Fibroblast of skin of right biceps (primary cell): ENCODE measurements around the gene KAT6B.
A peak's percentile ranks its signal among the peaks of the same experiment; 100 is the strongest.

Experiments
- DNase-seq: peaks from one replicate; pipeline ENCODE4 v3.0.0-alpha.2; 2013

Gene KAT6B

GRCh38 chr10:74994854-74995253 lies 168.5 kb downstream of the KAT6B start:
- DNase-seq = no peak

- DNase-seq = no peak
These were observed 169.4 kb downstream of the KAT6B start for GRCh38 chr10:74995806-74996205.

GRCh38 chr10:74997163-74997562 lies 170.8 kb downstream of the KAT6B start:
- DNase-seq = no peak

- no peak for DNase-seq
These were observed 174.4 kb downstream of the KAT6B start for GRCh38 chr10:75000748-75001321.

- DNase-seq = no peak
These were observed 175.4 kb downstream of the KAT6B start for GRCh38 chr10:75001715-75002350.

GRCh38 chr10:75002351-75002725 lies 175.9 kb downstream of the KAT6B start:
- DNase-seq = no peak

- DNase-seq = no peak
These were observed 176.7 kb downstream of the KAT6B start for GRCh38 chr10:75002967-75003594.

GRCh38 chr10:75003891-75004290 lies 177.5 kb downstream of the KAT6B start:
- no peak for DNase-seq

GRCh38 chr10:75007646-75008045 lies 181.2 kb downstream of the KAT6B start:
- DNase-seq = no peak

- DNase-seq = no peak
These were observed 182.6 kb downstream of the KAT6B start for GRCh38 chr10:75008952-75009351.

- DNase-seq = no peak
These were observed 183.0 kb downstream of the KAT6B start for GRCh38 chr10:75009426-75009825.

GRCh38 chr10:75010373-75010772 lies 184.0 kb downstream of the KAT6B start:
- DNase-seq = no peak

GRCh38 chr10:75011221-75011620 lies 184.8 kb downstream of the KAT6B start:
- no peak for DNase-seq

- no peak for DNase-seq
These were observed 186.1 kb downstream of the KAT6B start for GRCh38 chr10:75012471-75012870.

GRCh38 chr10:75013007-75013406 lies 186.6 kb downstream of the KAT6B start:
- DNase-seq = no peak

- DNase-seq = no peak
These were observed 187.1 kb downstream of the KAT6B start for GRCh38 chr10:75013522-75013921.

- no peak for DNase-seq
These were observed 188.3 kb downstream of the KAT6B start for GRCh38 chr10:75014516-75015230.

- no peak for DNase-seq
These were observed 189.0 kb downstream of the KAT6B start for GRCh38 chr10:75015442-75015841.

- no peak for DNase-seq
These were observed 189.9 kb downstream of the KAT6B start for GRCh38 chr10:75016325-75016724.

- DNase-seq = no peak
These were observed 191.9 kb downstream of the KAT6B start for GRCh38 chr10:75018251-75018650.

GRCh38 chr10:75018686-75019307 lies 192.4 kb downstream of the KAT6B start:
- DNase-seq = no peak

GRCh38 chr10:75019370-75019769 lies 193.0 kb downstream of the KAT6B start:
- peak; percentile 39 for DNase-seq

GRCh38 chr10:75020168-75020567 lies 193.8 kb downstream of the KAT6B start:
- no peak for DNase-seq
